MG63 (cell line): ENCODE data around the gene VPS45. TPM values are rescaled to one million over a fixed set of nuclear protein-coding genes. Genes with fewer than 3 reads are reported as not detected.
A peak's percentile ranks its signal among the peaks of the same experiment; 100 is the strongest.

Experiments
- DNase-seq: peaks from one replicate; pipeline ENCODE4 v3.0.0-alpha.2; 2020
- H3K27me3 ChIP-seq: fragments of 250-450 bp; sonication (Bioruptor Pico); 2 replicates; pipeline ENCODE4 v1.5.1; 2020; ENCODE audit warnings: mild to moderate bottlenecking, moderate library complexity
- H3K36me3 ChIP-seq: fragments of 250-450 bp; sonication (Bioruptor Pico); 2 replicates; pipeline ENCODE4 v1.5.1; 2020; ENCODE audit warnings: mild to moderate bottlenecking, moderate library complexity
- H3K4me3 ChIP-seq: fragments of 250-450 bp; sonication (Bioruptor Pico); 2 replicates; pipeline ENCODE4 v1.5.1; 2020; ENCODE audit warnings: mild to moderate bottlenecking, moderate library complexity
- H3K9me3 ChIP-seq: fragments of 250-450 bp; sonication (Bioruptor Pico); 2 replicates; pipeline ENCODE4 v1.5.1; 2020; ENCODE audit warnings: mild to moderate bottlenecking, moderate library complexity
- total RNA-seq: library from RNA; depleted of rRNA; stranded (reverse); fragments of >200 nt; shearing (Covaris generic); gene quantifications from 2 replicates; pipeline ENCODE4 v1.2.3, GENCODE V29; 2014; ENCODE audit warnings: low replicate concordance

The VPS45 gene
- total RNA-seq, 1 experiment from 2014 or later: 26.4 TPM

GRCh38 chr1:150065184-150065871, 2.2 kb upstream of the VPS45 start:
- Histone ChIP-seq H3K4me3 (no peak overlapping the region), H3K9me3 (no peaks in the 10 kb centered on the region), H3K27me3 (no peaks in the 10 kb centered on the region), H3K36me3 (0 out of 2 replicates have a peak, but pooled peaks cover 9% of the 10 kb centered on the region)
- DNase-seq: no peak

GRCh38 chr1:150066328-150066727, 1.2 kb upstream of the VPS45 start:
- peaks cover 9% of the 10 kb centered on the region; the same call in 1 of the 2 replicates for H3K36me3 ChIP-seq
- H3K27me3 ChIP-seq: no peaks in the 10 kb centered on the region
- H3K9me3 ChIP-seq: no peaks in the 10 kb centered on the region
- H3K4me3 ChIP-seq: peak overlapping the region; percentile 68
- no peak for DNase-seq

GRCh38 chr1:150066838-150067183, 765 bp upstream of the VPS45 start:
- Histone ChIP-seq H3K36me3 (peaks cover 9% of the 10 kb centered on the region; the same call in 1 of the 2 replicates), H3K27me3 (no peaks in the 10 kb centered on the region), H3K9me3 (no peaks in the 10 kb centered on the region), H3K4me3 (peak overlapping the region; percentile 68)
- peak; percentile 69 for DNase-seq

GRCh38 chr1:150068109-150068435, 496 bp downstream of the VPS45 start:
- Histone ChIP-seq H3K27me3 (no peaks in the 10 kb centered on the region), H3K4me3 (peak overlapping the region; percentile 68), H3K9me3 (no peaks in the 10 kb centered on the region), H3K36me3 (peaks cover 19% of the 10 kb centered on the region)
- DNase-seq: no peak

DNA sequence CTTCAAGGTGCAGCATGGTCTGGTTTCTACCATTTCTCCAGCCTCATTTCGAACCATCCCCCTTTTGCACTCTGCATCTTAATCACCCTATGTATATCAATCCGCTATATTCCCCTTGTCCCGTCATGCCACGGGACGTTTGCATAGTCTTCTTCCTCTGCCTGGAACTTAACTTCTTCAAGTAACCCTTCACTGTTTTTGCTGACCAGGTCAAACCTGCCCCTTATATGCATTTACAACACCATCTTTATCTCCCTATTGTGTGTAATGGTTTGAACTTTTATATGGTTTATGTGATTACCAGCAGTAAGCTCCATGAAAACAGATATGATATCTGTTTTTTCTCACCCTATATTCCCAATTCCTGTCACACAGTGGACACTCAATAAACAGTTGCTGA, 2.3 kb downstream of the VPS45 start:
- Histone ChIP-seq H3K36me3 (peaks cover 28% of the 10 kb centered on the region), H3K4me3 (no peak overlapping the region), H3K27me3 (no peaks in the 10 kb centered on the region), H3K9me3 (no peaks in the 10 kb centered on the region)
- DNase-seq: no peak

DNA sequence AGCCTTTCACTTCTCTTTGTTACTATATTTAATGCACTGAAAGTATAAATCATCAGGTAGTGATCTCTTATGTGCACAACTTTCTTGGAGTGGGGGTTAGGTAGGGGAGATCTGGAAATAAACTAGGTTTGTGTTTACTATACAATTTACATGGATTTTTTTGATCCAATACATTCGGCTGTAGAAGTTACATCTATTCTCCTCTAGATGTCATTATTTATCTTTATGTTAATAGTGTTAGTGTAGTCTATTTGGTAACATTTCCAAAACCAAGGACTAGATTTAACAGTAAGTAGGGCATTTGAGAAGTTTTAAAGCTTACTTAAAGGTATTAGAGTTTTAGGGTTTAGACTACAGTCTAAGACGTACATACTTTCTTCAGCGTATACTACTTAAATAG, 5.4 kb downstream of the VPS45 start:
- no peak for DNase-seq
- Histone ChIP-seq H3K36me3 (peaks cover 45% of the 10 kb centered on the region), H3K9me3 (no peaks in the 10 kb centered on the region), H3K4me3 (no peak overlapping the region), H3K27me3 (no peaks in the 10 kb centered on the region)

- no peak for DNase-seq
- no peak overlapping the region for H3K4me3 ChIP-seq
- H3K36me3 ChIP-seq: peaks cover 50% of the 10 kb centered on the region
- H3K27me3 ChIP-seq: no peaks in the 10 kb centered on the region
- H3K9me3 ChIP-seq: no peaks in the 10 kb centered on the region
Measured at GRCh38 chr1:150073516-150073915, 5.9 kb downstream of the VPS45 start.

- no peaks in the 10 kb centered on the region for H3K27me3 ChIP-seq
- H3K36me3 ChIP-seq: peaks cover 43% of the 10 kb centered on the region
Measured at GRCh38 chr1:150076066-150076465, 8.5 kb downstream of the VPS45 start.

GRCh38 chr1:150076985-150077384, 9.4 kb downstream of the VPS45 start:
- H3K36me3 ChIP-seq: peaks cover 49% of the 10 kb centered on the region
- H3K27me3 ChIP-seq: no peaks in the 10 kb centered on the region
- no peak for DNase-seq
- H3K9me3 ChIP-seq: no peaks in the 10 kb centered on the region
- H3K4me3 ChIP-seq: no peak overlapping the region

More at GRCh38 chr1:150076066-150076465, 8.5 kb downstream of the VPS45 start:
- Histone ChIP-seq H3K9me3 (no peaks in the 10 kb centered on the region), H3K4me3 (no peak overlapping the region)
- no peak for DNase-seq

- DNase-seq: no peak
- H3K27me3 ChIP-seq: no peaks in the 10 kb centered on the region
- H3K4me3 ChIP-seq: no peak overlapping the region
- H3K9me3 ChIP-seq: no peaks in the 10 kb centered on the region
- H3K36me3 ChIP-seq: peaks cover 55% of the 10 kb centered on the region
Measured at GRCh38 chr1:150080784-150081183, 13.2 kb downstream of the VPS45 start.

- H3K36me3 ChIP-seq: peaks cover 48% of the 10 kb centered on the region
- H3K27me3 ChIP-seq: no peaks in the 10 kb centered on the region
- DNase-seq: no peak
- H3K9me3 ChIP-seq: no peaks in the 10 kb centered on the region
- no peak overlapping the region for H3K4me3 ChIP-seq
Measured at GRCh38 chr1:150082494-150082893, 14.9 kb downstream of the VPS45 start.

GRCh38 chr1:150083907-150084306, 16.3 kb downstream of the VPS45 start:
- Histone ChIP-seq H3K4me3 (no peak overlapping the region), H3K27me3 (no peaks in the 10 kb centered on the region), H3K9me3 (no peaks in the 10 kb centered on the region), H3K36me3 (peaks cover 47% of the 10 kb centered on the region)
- DNase-seq: no peak

DNA sequence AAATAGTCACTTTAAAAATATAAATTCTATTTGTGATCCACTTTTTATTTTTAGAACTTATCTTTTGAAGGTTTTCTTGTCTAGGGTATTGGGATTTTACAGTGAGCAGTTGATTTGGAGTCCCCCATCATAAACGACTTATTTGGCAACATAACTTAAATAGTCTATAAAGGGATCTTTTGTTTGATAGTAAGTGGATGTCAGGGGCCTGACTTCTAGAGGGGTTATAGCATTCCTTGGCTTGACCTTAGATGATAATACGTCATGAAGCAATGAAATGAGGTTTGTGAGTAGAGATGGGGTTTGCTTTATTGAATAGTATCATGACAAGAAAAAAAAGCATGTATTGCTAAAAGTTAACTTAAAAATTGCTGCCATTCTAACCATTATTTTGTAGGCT, 17.8 kb downstream of the VPS45 start:
- Histone ChIP-seq H3K36me3 (peaks cover 49% of the 10 kb centered on the region), H3K27me3 (no peaks in the 10 kb centered on the region), H3K4me3 (no peak overlapping the region), H3K9me3 (no peaks in the 10 kb centered on the region)
- no peak for DNase-seq

GRCh38 chr1:150087415-150087814, 19.8 kb downstream of the VPS45 start:
- Histone ChIP-seq H3K9me3 (no peaks in the 10 kb centered on the region), H3K27me3 (no peaks in the 10 kb centered on the region), H3K4me3 (no peak overlapping the region), H3K36me3 (peaks cover 48% of the 10 kb centered on the region)
- DNase-seq: no peak

- no peak overlapping the region for H3K4me3 ChIP-seq
- H3K9me3 ChIP-seq: no peaks in the 10 kb centered on the region
- H3K27me3 ChIP-seq: no peaks in the 10 kb centered on the region
- peaks cover 43% of the 10 kb centered on the region for H3K36me3 ChIP-seq
- DNase-seq: no peak
Measured at GRCh38 chr1:150089846-150090520, 22.4 kb downstream of the VPS45 start.

- H3K4me3 ChIP-seq: no peak overlapping the region
- H3K27me3 ChIP-seq: no peaks in the 10 kb centered on the region
- no peak for DNase-seq
- peaks cover 37% of the 10 kb centered on the region for H3K36me3 ChIP-seq
- no peaks in the 10 kb centered on the region for H3K9me3 ChIP-seq
Measured at GRCh38 chr1:150092180-150092791, 24.7 kb downstream of the VPS45 start.

- Histone ChIP-seq H3K4me3 (no peak overlapping the region), H3K27me3 (no peaks in the 10 kb centered on the region), H3K36me3 (peaks cover 37% of the 10 kb centered on the region), H3K9me3 (no peaks in the 10 kb centered on the region; the same call in 1 of the 2 replicates)
- DNase-seq: no peak
Measured at GRCh38 chr1:150093805-150094204, 26.2 kb downstream of the VPS45 start.
